DMS 273 (cell line): ENCODE measurements around the gene ZBTB25.

Experiments
- DNase-seq: peaks from one replicate; lab custom pipeline; 2025; ENCODE audit not compliant: unreplicated experiment; lab: John Stamatoyannopoulos, UW

ZBTB25 gene

DNA sequence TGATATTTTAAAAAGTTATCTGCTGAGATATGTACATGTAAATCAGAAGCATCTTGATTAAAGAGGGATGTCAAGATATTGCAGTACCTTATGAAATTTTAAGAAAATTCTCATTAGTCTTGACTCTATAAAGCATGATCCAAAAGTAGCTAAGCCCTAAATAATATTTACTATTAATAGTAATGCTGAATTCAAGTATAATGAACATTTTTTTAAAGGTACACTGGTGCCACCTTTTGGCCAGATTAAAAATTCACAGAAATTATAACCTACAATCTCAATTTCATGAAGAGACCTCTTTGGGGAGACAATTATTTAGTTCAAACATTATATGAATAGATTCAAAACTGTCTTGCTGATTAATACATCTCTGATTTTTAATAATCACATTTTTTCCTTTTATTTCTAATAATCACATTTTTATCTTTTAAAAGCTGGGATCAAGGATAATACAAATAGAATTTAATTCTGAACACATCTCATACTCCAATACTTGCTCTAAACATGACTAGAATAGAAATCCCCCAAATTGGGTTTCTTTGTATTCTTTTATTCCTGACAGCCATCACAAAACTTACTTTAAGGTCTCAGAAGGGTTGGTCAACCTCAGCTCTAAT is 24.9 kb downstream of the ZBTB25 start:
- peak; percentile 43 for DNase-seq

DNA sequence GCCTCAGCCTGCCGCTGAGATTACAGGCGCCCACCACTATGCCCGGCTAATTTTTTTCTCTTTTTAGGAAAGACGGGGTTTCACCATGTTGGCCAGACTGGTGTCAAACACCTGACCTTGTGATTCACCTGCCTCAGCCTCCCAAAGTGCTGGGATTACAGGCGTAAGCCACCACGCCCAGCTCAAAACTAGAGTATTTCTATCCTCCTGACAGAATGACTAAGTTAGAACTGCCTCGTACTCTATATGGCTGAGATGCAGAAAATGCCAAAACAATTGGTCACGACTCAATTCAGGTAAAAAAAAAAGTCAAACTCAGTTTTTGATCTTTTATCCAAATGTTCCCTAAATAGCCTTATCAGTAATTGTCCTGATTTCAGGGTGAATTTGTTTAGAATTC is 27.2 kb downstream of the ZBTB25 start:
- DNase-seq: no peak

DNA sequence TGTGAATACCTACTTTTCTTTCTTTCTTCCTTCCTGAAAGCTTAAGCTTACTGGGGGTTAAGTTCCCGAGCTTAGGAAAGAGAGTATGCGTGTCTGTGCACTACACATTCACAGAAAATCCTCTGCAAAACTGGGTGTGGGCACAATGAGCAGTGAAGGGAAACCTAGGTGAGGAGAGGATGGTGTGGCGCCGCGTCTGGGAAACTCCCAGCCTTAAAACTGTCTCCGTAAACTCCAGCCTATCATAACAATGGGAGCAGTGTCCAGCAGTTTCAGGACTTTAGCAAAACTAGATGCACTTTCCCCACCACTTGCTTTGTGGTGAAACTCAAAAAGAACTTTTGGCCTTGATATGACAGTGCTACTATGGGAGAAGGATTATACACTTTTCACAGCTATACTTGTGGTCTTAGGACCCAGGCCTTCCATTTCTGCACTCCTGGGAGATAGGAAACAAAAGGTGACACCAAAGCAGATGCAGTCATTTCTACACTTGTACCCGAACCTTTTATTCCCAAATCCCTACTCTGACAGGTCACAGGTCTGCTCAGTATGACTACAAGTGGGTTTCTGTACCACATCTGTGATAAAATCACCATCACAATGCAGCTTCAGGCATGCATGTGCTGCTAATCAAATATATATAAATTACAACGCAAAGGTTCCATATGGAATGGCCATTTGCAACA is 27.9 kb downstream of the ZBTB25 start:
- DNase-seq: no peak

DNA sequence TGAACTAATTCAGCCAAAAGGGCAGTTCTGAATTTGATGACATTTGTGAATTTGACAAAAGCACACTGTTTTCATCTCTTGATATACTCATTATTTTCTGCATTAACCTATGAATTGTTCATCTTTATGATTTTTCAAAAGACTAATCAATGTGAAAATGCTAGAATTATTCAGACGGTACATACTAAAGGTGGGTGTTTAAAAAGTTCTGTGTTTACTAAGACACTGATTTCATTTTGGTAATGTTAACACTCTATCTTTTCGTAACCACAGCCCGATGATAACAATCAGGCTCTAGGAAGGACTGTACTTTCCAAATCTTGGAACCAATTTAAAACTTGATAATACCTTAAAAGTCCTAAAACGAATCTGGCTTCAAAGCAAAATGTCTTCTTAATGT is 28.9 kb downstream of the ZBTB25 start:
- DNase-seq: no peak

DNA sequence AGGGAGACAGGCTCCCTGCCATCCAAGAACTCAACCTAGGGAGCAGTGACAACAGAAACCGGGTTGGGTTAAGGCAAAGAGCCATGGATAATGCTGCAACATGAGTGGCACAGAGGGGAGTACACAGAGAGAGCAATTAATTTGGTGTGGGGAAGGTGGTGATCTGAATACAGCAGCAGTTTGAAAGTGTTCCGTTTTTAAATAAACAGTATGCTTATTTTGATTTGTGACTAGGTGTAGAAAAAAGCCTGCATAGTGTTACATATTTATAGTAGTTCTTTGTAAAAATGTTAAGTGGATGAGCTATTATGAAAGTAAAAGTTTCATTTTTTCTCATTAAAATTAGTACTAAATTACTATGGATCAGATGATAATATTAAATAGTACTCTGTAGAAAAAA is 29.6 kb downstream of the ZBTB25 start:
- DNase-seq: no peak

DNA sequence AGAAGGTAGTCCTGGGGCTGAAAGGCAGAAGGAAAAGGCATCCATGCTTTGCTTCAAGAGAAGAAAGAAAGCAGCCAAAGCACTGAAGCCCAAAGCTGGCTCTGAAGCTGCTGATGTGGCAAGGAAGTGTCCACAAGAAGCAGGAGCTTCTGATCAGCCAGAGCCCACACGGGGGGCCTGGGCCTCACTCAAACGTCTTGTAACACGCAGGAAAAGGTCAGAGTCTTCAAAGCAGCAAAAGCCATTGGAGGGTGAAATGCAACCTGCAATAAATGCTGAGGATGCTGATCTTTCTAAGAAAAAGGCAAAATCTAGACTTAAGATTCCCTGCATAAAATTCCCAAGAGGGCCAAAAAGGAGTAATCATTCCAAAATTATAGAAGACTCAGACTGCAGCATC is 35.2 kb downstream of the ZBTB25 start:
- DNase-seq: no peak

DNA sequence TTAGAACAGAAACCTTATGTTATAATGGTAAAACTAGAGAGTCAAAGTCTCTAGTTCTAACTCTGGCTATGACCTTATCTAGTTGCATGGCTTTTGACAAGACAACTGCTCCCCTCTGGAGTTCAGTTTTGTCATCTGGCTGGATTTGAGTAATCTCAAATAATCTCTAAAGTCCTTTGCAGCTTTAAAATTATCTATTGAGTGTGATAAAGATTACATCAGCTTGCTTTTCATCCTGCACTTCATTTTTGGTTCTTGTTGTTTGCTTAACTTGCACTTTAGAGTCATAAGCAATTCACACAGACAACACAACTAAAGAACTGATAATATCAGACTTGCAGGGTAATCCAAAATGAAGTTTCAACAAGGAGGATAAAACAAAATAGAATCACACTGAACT is 36.1 kb downstream of the ZBTB25 start:
- no peak for DNase-seq

DNA sequence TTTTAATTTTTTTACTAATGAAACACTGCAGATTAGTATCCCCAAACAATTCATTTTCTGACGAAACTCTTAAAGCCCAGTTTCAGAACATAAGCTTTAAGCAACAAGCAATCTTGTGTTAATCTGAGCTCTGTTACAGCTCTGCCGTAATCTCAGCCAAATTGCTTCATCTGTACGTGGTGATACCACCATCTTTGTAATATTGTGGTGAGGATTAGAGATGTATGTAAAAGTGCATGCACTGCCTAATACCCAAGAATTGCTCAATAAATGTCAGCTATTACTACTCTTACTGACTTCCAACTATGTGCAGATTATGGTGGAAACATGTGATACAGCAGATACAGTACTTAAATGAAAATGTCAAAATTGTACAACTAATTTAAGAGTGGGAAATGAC is 36.5 kb downstream of the ZBTB25 start:
- no peak for DNase-seq

DNA sequence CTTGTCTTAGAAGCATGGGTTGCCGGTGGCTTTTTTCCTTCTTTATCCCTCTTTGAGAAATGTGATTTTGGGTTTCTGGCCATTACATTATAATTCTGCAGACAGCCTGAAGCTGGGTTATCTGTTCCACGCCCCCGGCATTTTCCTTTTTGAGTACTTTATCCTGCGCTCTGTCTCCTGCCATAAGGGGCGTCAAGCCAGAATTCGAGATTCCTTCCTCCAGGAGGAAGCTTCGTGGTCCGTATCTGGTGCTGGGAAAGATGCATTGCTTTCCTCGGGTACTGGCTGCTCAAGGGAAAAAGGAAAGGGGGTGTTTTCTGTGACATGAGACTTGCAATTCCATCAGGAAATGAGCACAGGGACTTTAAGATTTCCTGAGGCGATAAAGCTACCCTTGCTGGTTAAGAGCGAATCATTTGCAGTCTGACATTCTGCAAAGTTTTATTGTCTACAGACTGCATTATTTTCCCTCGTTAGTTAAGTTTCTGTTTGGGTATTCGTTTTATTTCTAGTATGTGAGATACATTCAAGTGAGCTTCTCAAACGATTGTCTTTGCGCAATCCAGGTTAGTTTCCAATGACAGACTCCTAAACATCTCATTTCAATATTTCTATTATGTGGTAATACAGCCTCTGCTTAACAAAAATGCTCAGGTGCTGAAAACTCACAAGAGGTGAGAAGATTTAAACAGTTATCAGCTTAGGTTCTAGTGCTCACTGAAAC is 37.6 kb downstream of the ZBTB25 start:
- DNase-seq: peak; percentile 73

DNA sequence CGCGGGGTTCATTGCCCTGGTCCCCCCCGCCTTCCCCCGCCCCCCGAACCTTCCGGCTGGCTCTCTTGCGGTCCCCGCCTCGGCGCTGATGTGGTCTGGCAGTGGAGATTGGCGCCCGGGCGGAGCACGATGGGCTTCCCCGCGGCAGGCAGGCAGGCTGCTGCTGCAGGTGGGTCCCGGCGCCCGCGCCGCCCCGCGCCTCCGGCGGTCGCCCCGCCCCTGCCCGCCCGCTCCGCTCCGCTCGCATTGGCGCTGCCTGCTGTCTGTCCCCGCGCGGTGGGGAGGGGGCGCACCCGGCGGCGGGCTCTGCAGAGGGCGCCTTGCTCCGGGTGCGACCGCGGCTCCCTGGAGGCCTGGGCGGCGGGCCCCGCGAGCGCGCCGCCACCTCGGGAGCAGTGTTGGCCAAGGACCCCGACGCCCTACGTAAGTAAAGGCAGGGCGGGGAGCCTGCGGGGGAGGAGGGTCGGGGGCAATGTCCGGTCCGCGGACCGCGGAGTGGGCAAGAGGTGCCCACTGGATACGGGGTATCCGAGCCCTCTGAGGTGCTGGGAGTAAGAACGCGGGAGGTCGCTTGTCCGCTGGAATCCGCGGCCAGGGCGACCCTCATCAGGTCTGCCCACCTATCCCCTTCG is 38.3 kb downstream of the ZBTB25 start, which contains the start of gene AKAP5:
Gene AKAP5, plus strand, starts transcription at position 309 of the 632 bp plus-strand sequence. CDS start 2,896 bp downstream, outside the sequence.
- DNase-seq: peak; percentile 85

DNA sequence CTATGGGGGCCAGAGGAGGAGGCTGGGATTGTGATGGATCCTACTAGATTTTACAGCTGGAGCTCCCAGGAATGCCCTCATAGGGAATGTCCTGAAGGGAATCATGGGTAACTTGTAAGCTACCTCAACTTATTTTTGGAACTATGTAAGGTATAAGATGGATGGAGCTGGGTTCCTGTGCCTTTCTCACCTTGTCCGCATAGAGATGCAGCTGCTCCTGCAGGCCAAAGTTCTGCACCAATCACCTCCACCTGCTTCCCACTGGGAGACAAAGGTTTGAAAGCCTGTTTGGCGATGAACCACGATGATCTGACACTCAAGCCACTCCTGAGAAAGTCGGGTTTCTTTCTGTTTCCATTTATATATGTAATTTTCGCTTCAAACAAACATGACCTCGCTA is 39.0 kb downstream of the ZBTB25 start:
- no peak for DNase-seq

DNA sequence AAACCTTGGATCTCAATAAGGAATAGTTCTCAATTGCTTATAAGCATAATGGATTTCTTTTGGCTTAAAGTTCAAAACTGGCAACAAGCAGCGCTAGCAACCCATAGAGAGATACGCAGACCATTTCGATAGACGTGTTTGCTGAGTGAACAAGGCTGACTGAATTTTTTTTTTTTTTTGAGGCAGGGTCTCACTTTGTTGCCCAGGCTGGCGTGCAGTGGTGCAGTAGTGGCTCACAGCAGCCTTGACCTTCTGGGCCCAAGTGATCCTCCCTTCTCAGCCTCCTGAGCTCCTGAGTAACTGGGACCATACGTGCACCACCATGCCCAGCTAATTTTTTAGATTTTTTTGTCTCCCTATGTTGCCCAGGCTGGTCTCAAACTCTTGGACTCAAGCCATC is 39.8 kb downstream of the ZBTB25 start:
- DNase-seq: no peak

DNA sequence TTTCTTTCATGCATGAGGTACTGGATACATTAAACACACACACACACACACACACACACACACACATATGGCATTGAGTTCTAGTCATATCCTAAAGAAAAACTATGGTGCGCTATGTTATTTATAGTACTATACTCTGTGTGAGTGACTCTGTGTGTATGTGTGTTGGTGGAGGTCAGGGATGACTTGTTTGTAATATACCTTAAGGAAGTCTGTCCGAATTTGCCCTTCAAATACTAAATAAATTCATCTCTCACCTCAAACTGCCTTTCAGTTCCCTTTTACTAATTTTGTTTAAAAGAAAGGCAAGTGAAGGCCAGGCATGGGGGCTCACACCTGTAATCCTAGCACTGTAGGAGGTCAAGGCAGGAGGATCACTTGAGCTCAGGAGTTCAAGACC is 40.4 kb downstream of the ZBTB25 start:
- DNase-seq: no peak

DNA sequence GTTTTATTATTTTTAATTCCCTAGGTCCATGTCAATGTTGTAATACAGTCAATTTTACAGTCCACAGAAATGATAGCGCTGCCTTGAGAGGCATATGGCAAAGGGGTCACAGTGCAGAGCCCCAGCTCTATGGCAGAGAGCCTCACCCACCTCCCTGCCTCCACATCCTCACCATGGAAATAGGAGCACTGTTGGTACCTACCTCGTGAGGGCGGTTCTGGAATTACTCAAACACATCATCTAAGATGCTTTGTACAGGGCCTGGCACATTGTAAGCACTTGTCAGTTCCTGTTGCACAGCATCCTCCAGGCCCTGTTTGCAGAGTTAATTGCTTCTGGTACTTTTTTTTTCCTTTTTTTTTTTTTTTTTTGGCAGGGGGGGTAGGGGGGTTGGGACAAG is 42.4 kb downstream of the ZBTB25 start:
- no peak for DNase-seq

DNA sequence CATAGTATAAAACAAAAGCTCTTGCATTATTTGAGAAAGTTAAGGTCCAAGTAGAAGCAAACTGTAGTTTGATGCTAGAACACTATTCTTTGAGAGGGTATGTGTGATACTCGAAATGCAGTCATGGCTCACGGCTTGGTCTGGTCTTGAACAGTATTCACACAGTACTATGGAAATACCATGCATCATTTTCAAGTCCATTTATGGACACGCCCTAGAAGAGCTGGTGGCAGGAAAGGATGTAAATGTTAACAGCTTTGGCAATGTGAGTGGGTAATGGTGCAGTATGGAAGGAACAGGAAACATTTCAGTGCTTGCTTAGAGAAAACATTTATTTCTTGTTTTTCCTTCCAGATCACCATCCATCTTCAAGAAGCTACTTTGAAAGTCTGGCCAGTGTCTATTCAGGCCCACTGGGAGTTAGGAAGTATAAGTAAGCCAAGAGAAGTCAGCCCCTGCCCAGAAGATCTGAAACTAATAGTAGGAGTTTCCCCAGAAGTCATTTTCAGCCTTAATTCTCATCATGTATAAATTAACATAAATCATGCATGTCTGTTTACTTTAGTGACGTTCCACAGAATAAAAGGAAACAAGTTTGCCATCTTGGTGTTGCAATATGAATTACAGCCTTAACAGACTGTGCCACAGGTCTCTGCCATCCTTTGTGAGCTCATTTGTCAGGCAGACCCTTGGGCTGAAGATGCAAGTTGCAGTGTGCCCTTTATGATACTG is 44.1 kb downstream of the ZBTB25 start:
- no peak for DNase-seq

DNA sequence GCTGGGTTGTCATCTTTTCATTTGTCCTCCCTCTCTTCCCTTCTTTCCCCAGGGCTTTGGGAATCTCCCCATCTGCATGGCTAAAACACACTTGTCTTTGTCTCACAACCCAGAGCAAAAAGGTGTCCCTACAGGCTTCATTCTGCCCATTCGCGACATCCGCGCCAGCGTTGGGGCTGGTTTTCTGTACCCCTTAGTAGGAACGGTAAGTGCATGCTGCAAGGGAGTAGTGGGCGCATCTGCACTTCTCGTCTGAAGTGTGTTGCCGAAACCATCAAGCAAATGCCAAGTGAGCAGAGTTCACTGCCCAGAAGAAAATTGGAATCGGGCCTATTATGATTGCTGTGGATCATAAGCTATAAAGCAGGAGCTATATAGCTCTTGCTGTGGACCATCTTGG is 49.0 kb downstream of the ZBTB25 start:
- DNase-seq: no peak

DNA sequence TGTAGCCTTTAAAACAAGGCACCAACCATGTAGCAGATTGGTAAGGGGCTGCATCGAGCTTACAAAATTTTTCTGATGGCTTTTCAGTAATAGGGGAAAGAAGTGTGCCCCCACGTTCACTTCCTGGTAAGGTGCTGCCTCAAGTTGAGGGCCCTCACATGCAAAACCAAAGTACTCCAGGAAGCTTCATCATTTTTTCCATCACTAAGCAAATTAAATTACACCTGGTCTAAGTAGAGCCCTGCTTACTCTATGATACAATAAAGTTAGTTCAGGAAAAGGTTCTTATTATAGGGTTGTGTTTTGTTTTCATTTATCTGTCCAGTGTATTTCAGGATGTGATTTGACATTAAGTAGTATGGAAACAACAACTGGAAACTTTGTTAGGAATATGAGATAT is 53.4 kb downstream of the ZBTB25 start:
- DNase-seq: no peak

DNA sequence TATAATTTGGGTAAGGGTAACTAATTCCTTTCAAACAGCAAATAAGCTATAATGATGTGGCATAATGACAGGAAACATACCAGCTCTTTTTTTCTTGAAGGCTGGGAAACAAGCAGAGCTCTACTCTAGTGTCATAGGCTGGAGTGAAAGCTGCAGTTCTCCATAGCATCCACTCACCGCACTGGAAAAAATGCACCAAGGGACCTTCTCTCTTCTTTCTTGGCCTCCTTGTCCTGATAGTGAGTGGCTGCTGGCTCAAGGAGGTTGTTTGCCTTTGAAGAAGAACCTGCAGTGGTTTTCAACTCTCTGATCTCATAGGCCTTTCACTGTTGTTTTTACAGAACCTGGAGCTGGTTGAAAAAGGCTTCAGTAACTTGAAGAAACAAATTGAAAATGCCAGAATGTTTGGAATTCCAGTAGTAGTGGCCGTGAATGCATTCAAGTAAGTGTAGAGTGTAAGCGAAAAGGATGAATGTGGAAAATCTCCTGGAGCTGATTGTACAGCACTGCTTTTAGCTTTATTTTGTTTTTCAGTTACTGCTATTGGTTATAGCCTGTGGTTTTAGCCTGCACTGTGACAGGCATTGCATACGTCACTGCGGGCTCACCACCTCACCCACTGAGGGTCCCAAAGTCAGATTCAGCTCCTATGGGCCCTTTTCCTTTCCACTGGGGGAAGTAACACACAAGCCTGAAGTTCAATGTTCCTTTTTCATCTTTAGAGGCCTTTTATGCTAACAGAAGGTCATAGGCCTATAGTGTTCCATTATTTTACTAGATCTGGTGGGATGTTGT is 55.6 kb downstream of the ZBTB25 start:
- no peak for DNase-seq

DNA sequence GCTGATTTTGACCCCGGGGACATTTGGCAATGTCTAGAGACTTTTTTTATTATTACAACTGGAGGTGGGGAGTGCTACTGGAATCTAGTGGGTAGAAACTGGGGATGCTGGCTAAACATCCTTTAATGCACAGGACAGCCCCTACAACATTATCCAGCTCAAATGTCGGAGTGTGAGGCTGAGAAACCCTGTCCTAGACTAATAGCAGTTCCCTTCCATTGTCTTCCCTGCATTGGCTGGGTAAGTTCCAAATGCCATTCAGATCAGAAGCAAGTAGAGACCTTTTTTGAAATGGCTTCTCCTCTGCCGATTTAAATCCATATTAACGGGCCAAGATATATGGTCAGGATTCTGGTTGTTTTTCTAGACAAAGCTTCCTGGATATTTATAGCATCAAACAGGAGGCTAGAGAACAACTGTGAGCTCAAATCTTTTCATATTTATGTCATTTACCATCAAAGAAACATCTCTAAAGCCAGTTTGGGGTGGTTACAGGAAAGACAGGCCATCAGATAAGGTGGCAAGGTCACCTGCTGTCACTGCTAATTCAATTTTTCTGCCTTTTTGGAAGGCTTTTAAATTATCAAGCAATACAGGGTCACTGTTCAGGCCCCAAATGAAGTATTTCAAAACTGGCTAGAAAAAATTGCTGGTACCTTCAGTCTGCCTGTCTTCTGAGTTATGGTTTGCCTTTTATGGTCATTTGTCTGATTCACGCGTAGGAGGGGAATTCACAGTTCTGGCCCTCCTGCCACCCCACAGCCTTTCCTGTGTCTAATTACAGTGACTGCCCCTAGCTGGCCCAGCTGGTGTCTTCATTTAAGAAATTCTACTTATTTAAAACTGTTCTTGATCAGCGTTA is 58.4 kb downstream of the ZBTB25 start:
- peak; percentile 40 for DNase-seq
